OCI-LY3 (cell line): ENCODE results near the gene AMFR.

Experiments used
- H2AFZ ChIP-seq: fragments of 200-600, 300-600 bp; shearing (Covaris generic); 2 replicates; pipeline ENCODE4 v1.6.0; 2014; ENCODE audit warnings: antibody characterized with exemption, low read depth, low read length
- H3K27ac ChIP-seq: fragments of 200-600, 300-600 bp; sonication (generic); 2 replicates; pipeline ENCODE4 v1.5.1; 2014; ENCODE audit warnings: mild to moderate bottlenecking, low read length, moderate library complexity, mixed read lengths
- H3K27me3 ChIP-seq: fragments of 200-600, 300-600 bp; sonication (generic); 2 replicates; pipeline ENCODE4 v1.6.1; 2014; ENCODE audit warnings: low read depth, low read length, mixed read lengths
- H3K36me3 ChIP-seq: fragments of 200-600, 300-600 bp; sonication (generic); replicated peaks from 2 replicates; pipeline ENCODE3; 2014; ENCODE audit warnings: low read depth, low read length, mixed read lengths
- H3K4me1 ChIP-seq: fragments of 300-600, 200-600 bp; sonication (generic); 2 replicates; pipeline ENCODE4 v1.6.1; 2014; ENCODE audit warnings: low read length, mixed read lengths
- H3K4me2 ChIP-seq: fragments of 200-600, 300-600 bp; sonication (generic); 2 replicates; pipeline ENCODE4 v1.6.1; 2014; ENCODE audit warnings: low read length, mixed read lengths
- H3K4me3 ChIP-seq: fragments of 300-600, 200-600 bp; sonication (generic); 2 replicates; pipeline ENCODE4 v1.5.1; 2014; ENCODE audit warnings: antibody characterized with exemption, mild to moderate bottlenecking, low read length, moderate library complexity
- H3K79me2 ChIP-seq: fragments of 300-600, 200-600 bp; shearing (Covaris generic); 2 replicates; pipeline ENCODE4 v1.6.1; 2014; ENCODE audit warnings: mild to moderate bottlenecking, low read length, mixed read lengths
- H3K9ac ChIP-seq: fragments of 300-600, 200-600 bp; shearing (Covaris generic); 2 replicates; pipeline ENCODE4 v1.6.0; 2014; ENCODE audit warnings: mild to moderate bottlenecking, low read length, moderate library complexity
- H3K9me3 ChIP-seq: fragments of 200-600, 300-600 bp; shearing (Covaris generic); 2 replicates; pipeline ENCODE4 v1.6.1; 2014; ENCODE audit warnings: low read length, mixed read lengths; ENCODE audit not compliant: insufficient read depth
- H4K20me1 ChIP-seq: fragments of 200-600, 300-600 bp; sonication (generic); 2 replicates; pipeline ENCODE4 v1.6.1; 2016; ENCODE audit warnings: low read length, mixed read lengths; ENCODE audit not compliant: insufficient read depth
- CTCF ChIP-seq: fragments of 200-600, 300-600 bp; sonication (generic); IDR thresholded peaks from 2 replicates; pipeline ENCODE4 v1.5.1; 2014; ENCODE audit warnings: antibody characterized with exemption, low read length, low read depth
- EZH2phosphoT487 ChIP-seq: fragments of 200-600 bp; shearing (Covaris generic); IDR thresholded peaks from 2 replicates; pipeline ENCODE4 v1.6.1; 2018; ENCODE audit warnings: antibody characterized with exemption, mixed run types, low read depth

Gene AMFR

GRCh38 chr16:56365552-56365951 is 59.8 kb downstream of the AMFR start:
- H3K27me3 ChIP-seq, result no peaks in the 10 kb centered on the region
- no peak overlapping the region for H3K27ac ChIP-seq
- TF ChIP-seq EZH2phosphoT487, result no peak
- no peak for TF ChIP-seq CTCF
- H3K9me3 ChIP-seq, result no peaks in the 10 kb centered on the region
- no peak overlapping the region for H3K4me3 ChIP-seq
- H3K4me1 ChIP-seq, result no peaks in the 10 kb centered on the region
- peaks cover 3% of the 10 kb centered on the region; the same call in 1 of the 2 replicates for H4K20me1 ChIP-seq
- H3K4me2 ChIP-seq, result no peak overlapping the region
- H2AFZ ChIP-seq, result no peak overlapping the region
- peaks cover 67% of the 10 kb centered on the region for H3K36me3 ChIP-seq
- no peaks in the 10 kb centered on the region for H3K79me2 ChIP-seq
- no peak overlapping the region for H3K9ac ChIP-seq

GRCh38 chr16:56364865-56365264 is 60.5 kb downstream of the AMFR start:
- H3K27me3 ChIP-seq, result no peaks in the 10 kb centered on the region
- H3K36me3 ChIP-seq, result peaks cover 72% of the 10 kb centered on the region
- H3K4me3 ChIP-seq, result no peak overlapping the region
- H3K4me1 ChIP-seq, result peaks cover under 1% of the 10 kb centered on the region; the same call in 1 of the 2 replicates
- no peak overlapping the region for H2AFZ ChIP-seq
- TF ChIP-seq CTCF (no peak), EZH2phosphoT487 (no peak)
- no peak overlapping the region for H3K27ac ChIP-seq
- no peaks in the 10 kb centered on the region for H3K9me3 ChIP-seq
- H4K20me1 ChIP-seq, result peaks cover 3% of the 10 kb centered on the region; the same call in 1 of the 2 replicates
- H3K9ac ChIP-seq, result no peak overlapping the region
- no peak overlapping the region for H3K4me2 ChIP-seq
- H3K79me2 ChIP-seq, result no peaks in the 10 kb centered on the region

- peaks cover 3% of the 10 kb centered on the region; the same call in 1 of the 2 replicates for H4K20me1 ChIP-seq
- no peaks in the 10 kb centered on the region for H3K79me2 ChIP-seq
- peaks cover 4% of the 10 kb centered on the region; the same call in 1 of the 2 replicates for H3K4me1 ChIP-seq
- no peaks in the 10 kb centered on the region for H3K9me3 ChIP-seq
- no peaks in the 10 kb centered on the region for H3K27me3 ChIP-seq
- no peak overlapping the region for H3K27ac ChIP-seq
- H3K4me3 ChIP-seq, result no peak overlapping the region
- no peak overlapping the region for H3K4me2 ChIP-seq
- no peak overlapping the region for H2AFZ ChIP-seq
- no peak overlapping the region for H3K9ac ChIP-seq
- H3K36me3 ChIP-seq, result peaks cover 67% of the 10 kb centered on the region
- TF ChIP-seq CTCF, result no peak
- no peak for TF ChIP-seq EZH2phosphoT487
Measured at GRCh38 chr16:56363781-56364565, 61.4 kb downstream of the AMFR start.

GRCh38 chr16:56363181-56363716 is 62.1 kb downstream of the AMFR start:
- Histone ChIP-seq H3K36me3 (peaks cover 62% of the 10 kb centered on the region), H3K4me2 (no peak overlapping the region)

More at GRCh38 chr16:56363181-56363716, 62.1 kb downstream of the AMFR start:
- H3K4me3 ChIP-seq, result no peak overlapping the region
- H3K27ac ChIP-seq, result no peak overlapping the region
- no peak overlapping the region for H3K9ac ChIP-seq
- H3K27me3 ChIP-seq, result no peaks in the 10 kb centered on the region
- no peak for TF ChIP-seq CTCF
- TF ChIP-seq EZH2phosphoT487, result no peak
- H3K79me2 ChIP-seq, result no peaks in the 10 kb centered on the region
- H3K4me1 ChIP-seq, result peaks cover 4% of the 10 kb centered on the region
- H4K20me1 ChIP-seq, result peaks cover 3% of the 10 kb centered on the region; the same call in 1 of the 2 replicates
- no peaks in the 10 kb centered on the region for H3K9me3 ChIP-seq
- no peak overlapping the region for H2AFZ ChIP-seq
